PC-9 (cell line): ENCODE results near the gene DLL4. TPM values are rescaled to one million over a fixed set of nuclear protein-coding genes. Genes with fewer than 3 reads are reported as not detected.
"Not testable (repeated sequence)": the region's sequence is repeated elsewhere in the genome, so short reads cannot be mapped to it uniquely, and the experiment has no call there.

ENCODE experiments used
- BruUV-seq: library from RNA; stranded (reverse); fragments of 400-500 nt; replicated peaks from 2 replicates; lab custom pipeline; 2021; lab: Mats Ljungman, UMichigan
- CTCF ChIA-PET: fragments of 300-600 bp; sonication (Branson Sonifier 250); formaldehyde crosslinking; loops from one replicate; lab custom pipeline; 2022; ENCODE audit warnings: antibody characterized with exemption; lab: Charles Lee
- POLR2A ChIA-PET: fragments of 300-600 bp; sonication (Branson Sonifier 250); formaldehyde crosslinking; loops from one replicate; lab custom pipeline; 2022; ENCODE audit warnings: antibody characterized with exemption; ENCODE audit not compliant: unreplicated experiment; lab: Charles Lee
- DNase-seq, 2 experiments: peaks; one replicate each; pipeline versions ENCODE4 v3.0.0 to v3.0.0-alpha.2; 2015 to 2022; ENCODE audit warnings: mixed read lengths in 1 of 2
- H2AFZ ChIP-seq: fragments of 200-600 bp; sonication (generic); 2 replicates; pipeline ENCODE4 v1.8.1; 2017; ENCODE audit warnings: antibody characterized with exemption
- H3F3A ChIP-seq: fragments of 200-600 bp; sonication (generic); 2 replicates; pipeline ENCODE4 v1.8.1; 2017; ENCODE audit warnings: antibody characterized with exemption, mild to moderate bottlenecking, low read depth; ENCODE audit not compliant: insufficient read depth
- H3K27ac ChIP-seq: fragments of 200-600 bp; sonication (generic); 2 replicates; pipeline ENCODE4 v1.6.1; 2016; ENCODE audit warnings: mixed run types
- H3K27me3 ChIP-seq: fragments of 200-600 bp; sonication (generic); 2 replicates; pipeline ENCODE4 v1.6.1; 2016; ENCODE audit warnings: low read depth, mixed run types; ENCODE audit not compliant: insufficient read depth
- H3K36me3 ChIP-seq: fragments of 200-600 bp; sonication (generic); 2 replicates; pipeline ENCODE4 v1.6.1; 2016; ENCODE audit warnings: low read depth, mixed run types
- H3K4me1 ChIP-seq: fragments of 200-600 bp; sonication (generic); replicated peaks from 2 replicates; pipeline ENCODE4 v1.6.1; 2016; ENCODE audit warnings: mixed run types; ENCODE audit not compliant: insufficient read depth
- H3K4me2 ChIP-seq: fragments of 200-600 bp; sonication (generic); 2 replicates; pipeline ENCODE4 v1.6.1; 2017; ENCODE audit warnings: mixed run types
- H3K4me3 ChIP-seq: fragments of 200-600 bp; sonication (generic); 2 replicates; pipeline ENCODE4 v1.6.1; 2016; ENCODE audit warnings: mixed run types
- H3K79me2 ChIP-seq: fragments of 200-600 bp; sonication (generic); 2 replicates; pipeline ENCODE4 v1.6.1; 2017; ENCODE audit warnings: low read depth, mixed run types
- H3K9me2 ChIP-seq: fragments of 200-600 bp; sonication (generic); 2 replicates; pipeline ENCODE4 v1.8.1; 2017; ENCODE audit warnings: mild to moderate bottlenecking; ENCODE audit not compliant: insufficient read depth
- H3K9me3 ChIP-seq: fragments of 200-600 bp; sonication (generic); 2 replicates; pipeline ENCODE4 v1.8.1; 2016; ENCODE audit warnings: low read depth; ENCODE audit not compliant: insufficient read depth
- H4K20me1 ChIP-seq: fragments of 200-600 bp; sonication (generic); 2 replicates; pipeline ENCODE4 v1.8.1; 2017; ENCODE audit not compliant: insufficient read depth
- EZH2 ChIP-seq: fragments of 200-600 bp; sonication (generic); IDR thresholded peaks from 2 replicates; pipeline ENCODE4 v1.8.0; 2017; ENCODE audit warnings: antibody characterized with exemption, low read depth
- intact Hi-C: fragments of 100-400 bp; cut with micrococcal nuclease; formaldehyde crosslinking; loops from one replicate; pipeline ENCODE4 v1.10.0; 2022; ENCODE audit not compliant: unreplicated experiment
- total RNA-seq: library from RNA; stranded (reverse); gene quantifications from 2 replicates; pipeline ENCODE4 v1.2.3, GENCODE V29; 2021
- TF ChIP-seq, protein P1 (sequence below): fragments of 200-600 bp; sonication (generic); conservative IDR thresholded peaks from 2 replicates; pipeline ENCODE4 v1.6.1; 2017; ENCODE audit warnings: mixed run types, antibody characterized with exemption, mild to moderate bottlenecking, moderate library complexity

DLL4 gene
- total RNA-seq, 1 experiment from 2014 or later: 0.48 TPM

DNA sequence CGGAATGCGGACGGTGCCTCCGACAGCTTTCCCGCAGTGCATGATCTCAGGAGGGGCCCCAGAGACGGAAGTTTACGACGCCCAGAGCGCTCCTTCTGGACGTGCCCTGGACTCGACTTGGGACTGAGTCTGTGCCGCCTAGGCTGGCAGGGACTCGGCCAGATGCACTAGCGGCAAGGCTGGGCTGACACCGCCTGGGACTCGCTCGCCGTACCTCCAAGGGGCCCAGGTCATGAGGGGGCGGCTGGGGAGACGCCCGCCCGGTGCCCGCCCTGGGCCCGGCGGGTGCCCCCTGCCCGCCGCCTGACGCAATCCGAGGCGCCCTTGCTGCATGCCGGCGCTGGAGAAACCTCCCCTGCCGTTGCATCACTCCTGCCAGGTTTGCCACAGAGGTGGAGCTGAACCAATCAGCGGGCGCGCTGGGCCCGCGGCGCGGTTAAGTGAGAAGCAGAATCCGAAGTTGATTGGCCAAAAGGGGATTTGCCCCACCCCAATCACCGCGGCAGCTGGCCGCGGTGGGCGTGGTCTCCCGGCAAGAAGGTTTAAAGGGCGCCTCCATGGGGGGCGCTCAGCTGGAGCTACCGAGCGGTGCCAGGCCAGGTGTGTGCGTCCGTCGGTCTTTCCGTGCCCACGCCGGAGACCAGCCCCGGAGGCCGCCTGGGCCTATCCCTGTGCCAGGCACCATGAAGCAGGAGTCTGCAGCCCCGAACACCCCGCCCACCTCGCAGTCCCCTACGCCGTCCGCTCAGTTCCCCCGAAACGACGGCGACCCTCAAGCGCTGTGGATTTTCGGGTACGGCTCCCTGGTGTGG, 24.0 kb downstream of the DLL4 start, which contains the start of gene CHAC1:
Gene CHAC1 (plus strand): TSS at position 571 of the 812 bp plus-strand sequence. CDS start 113 bp downstream, at position 684.
- Histone ChIP-seq H3K79me2 (0 out of 2 replicates have a peak, but pooled peaks cover 4% of the 10 kb centered on the region), H3K9me3 (no peaks in the 10 kb centered on the region), H3K36me3 (0 out of 2 replicates have a peak, but pooled peaks cover 9% of the 10 kb centered on the region), H3F3A (peaks cover 8% of the 10 kb centered on the region), H3K27ac (peak within 1 kb of the TSS; percentile 98), H3K4me1 (peaks cover 13% of the 10 kb centered on the region), H3K4me3 (peak within 1 kb of the TSS; percentile 83), H4K20me1 (peaks cover 28% of the 10 kb centered on the region), H3K27me3 (no peaks in the 10 kb centered on the region), H3K4me2 (peak within 1 kb of the TSS; percentile 93), H2AFZ (peak within 1 kb of the TSS; percentile 75), H3K9me2 (no peaks in the 10 kb centered on the region)
- TF ChIP-seq, protein P1, sequence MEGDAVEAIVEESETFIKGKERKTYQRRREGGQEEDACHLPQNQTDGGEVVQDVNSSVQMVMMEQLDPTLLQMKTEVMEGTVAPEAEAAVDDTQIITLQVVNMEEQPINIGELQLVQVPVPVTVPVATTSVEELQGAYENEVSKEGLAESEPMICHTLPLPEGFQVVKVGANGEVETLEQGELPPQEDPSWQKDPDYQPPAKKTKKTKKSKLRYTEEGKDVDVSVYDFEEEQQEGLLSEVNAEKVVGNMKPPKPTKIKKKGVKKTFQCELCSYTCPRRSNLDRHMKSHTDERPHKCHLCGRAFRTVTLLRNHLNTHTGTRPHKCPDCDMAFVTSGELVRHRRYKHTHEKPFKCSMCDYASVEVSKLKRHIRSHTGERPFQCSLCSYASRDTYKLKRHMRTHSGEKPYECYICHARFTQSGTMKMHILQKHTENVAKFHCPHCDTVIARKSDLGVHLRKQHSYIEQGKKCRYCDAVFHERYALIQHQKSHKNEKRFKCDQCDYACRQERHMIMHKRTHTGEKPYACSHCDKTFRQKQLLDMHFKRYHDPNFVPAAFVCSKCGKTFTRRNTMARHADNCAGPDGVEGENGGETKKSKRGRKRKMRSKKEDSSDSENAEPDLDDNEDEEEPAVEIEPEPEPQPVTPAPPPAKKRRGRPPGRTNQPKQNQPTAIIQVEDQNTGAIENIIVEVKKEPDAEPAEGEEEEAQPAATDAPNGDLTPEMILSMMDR: no peak
- TF ChIP-seq EZH2: no peak
- ChIA-PET POLR2A (interaction anchor here (0.6 kb wide), 3 partner anchors 32 to 1323 kb away, joined by 3 to 12 read pairs (median 4); no protein-coding TSS in a partner anchor), CTCF (interaction anchor here (0.5 to 1.4 kb wide), 2 partner anchors 12 to 265 kb away, joined by 5 to 14 read pairs; no protein-coding TSS in a partner anchor)
- no TSS peak for BruUV-seq
- intact Hi-C loops: loop anchor here (2.0 kb wide), 1 partner anchor 20 kb away; no protein-coding TSS in a partner anchor
- DNase-seq: peak; percentile 86 to 94

DNA sequence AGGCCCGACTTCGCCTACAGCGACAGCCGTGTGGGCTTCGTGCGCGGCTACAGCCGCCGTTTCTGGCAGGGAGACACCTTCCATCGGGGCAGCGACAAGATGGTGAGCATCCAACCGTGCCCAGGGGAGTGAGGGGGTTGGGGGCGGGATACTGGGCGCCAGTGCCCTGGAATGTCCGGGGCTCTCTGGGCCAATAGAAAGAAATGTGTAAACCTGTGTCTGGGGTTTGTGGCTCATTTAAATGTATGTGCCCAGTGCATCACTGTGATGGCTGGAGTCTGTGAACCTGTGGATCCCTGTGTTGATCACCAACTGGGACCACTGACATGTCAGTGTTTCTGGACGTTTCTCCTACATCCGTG, 24.6 kb downstream of the DLL4 start:
- Histone ChIP-seq H3K4me3 (peak overlapping the region; percentile 83), H3K4me2 (peak overlapping the region; percentile 93), H3K27ac (no peak overlapping the region; the same call in 1 of the 2 replicates), H3F3A (peaks cover 8% of the 10 kb centered on the region), H3K27me3 (no peaks in the 10 kb centered on the region), H3K79me2 (0 out of 2 replicates have a peak, but pooled peaks cover 4% of the 10 kb centered on the region), H3K36me3 (0 out of 2 replicates have a peak, but pooled peaks cover 9% of the 10 kb centered on the region), H3K4me1 (peaks cover 13% of the 10 kb centered on the region), H4K20me1 (peaks cover 28% of the 10 kb centered on the region), H3K9me2 (no peaks in the 10 kb centered on the region), H3K9me3 (no peaks in the 10 kb centered on the region), H2AFZ (0 out of 2 replicates have a peak overlapping the region, but pooled peaks have one; percentile 55)
- no peak for DNase-seq
- ChIA-PET CTCF (interaction anchor here (0.8 to 1.4 kb wide), 2 partner anchors 9 to 12 kb away, joined by 3 to 14 read pairs; no protein-coding TSS in a partner anchor), POLR2A (interaction anchor here (0.6 kb wide), 2 partner anchors 31 to 1322 kb away, joined by 3 to 4 read pairs; no protein-coding TSS in a partner anchor)
- TSS peak; percentile 46 for BruUV-seq
- intact Hi-C loops: loop anchor here (2.0 kb wide), 1 partner anchor 19 kb away; no protein-coding TSS in a partner anchor
- no peak for TF ChIP-seq EZH2
- TF ChIP-seq, protein P1: no peak

DNA sequence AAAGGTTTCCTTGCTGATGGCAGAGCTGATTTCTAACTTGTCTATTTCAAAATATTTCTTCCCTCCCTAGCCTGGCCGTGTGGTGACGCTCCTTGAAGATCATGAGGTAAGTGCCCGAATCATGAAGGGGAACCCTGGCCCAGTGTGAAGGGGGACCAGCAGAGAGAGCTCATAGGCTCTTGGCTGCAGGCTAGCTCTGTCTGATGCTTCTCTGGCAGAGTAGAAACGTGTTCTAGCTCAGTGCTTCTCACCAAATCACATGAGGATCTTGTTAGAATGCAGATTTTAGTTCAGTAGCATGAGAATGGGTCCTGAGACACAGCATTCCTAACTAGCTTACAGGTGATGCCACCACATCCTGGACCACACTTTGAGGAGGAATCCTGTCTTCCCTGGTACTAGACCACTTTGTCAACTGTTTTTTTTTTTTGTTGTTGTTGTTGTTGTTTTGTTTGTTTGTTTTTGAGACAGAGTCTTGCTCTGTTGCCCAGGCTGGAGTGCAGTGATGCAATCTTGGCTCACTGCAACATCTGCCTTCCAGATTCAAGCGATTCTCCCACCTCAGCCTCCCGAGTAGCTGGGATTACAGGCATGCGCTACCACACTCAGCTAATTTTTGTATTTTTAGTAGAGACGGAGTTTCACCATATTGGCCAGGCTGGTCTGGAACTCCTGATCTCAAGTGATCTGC, 25.2 kb downstream of the DLL4 start:
- CTCF ChIA-PET: interaction anchor here (0.7 to 0.8 kb wide), 2 partner anchors 9 to 244 kb away, joined by 3 read pairs; no protein-coding TSS in a partner anchor
- peak overlapping the region; percentile 93 for H3K4me2 ChIP-seq

More for the DNA sequence above, 25.2 kb downstream of the DLL4 start:
- H3K36me3 ChIP-seq, H3K27ac ChIP-seq, H3K9me3 ChIP-seq, BruUV-seq, intact Hi-C loops, H3F3A ChIP-seq, H3K9me2 ChIP-seq, H3K27me3 ChIP-seq, POLR2A ChIA-PET, H2AFZ ChIP-seq, DNase-seq, H3K79me2 ChIP-seq: not testable (repeated sequence)
- Histone ChIP-seq H3K4me3 (peak overlapping the region; percentile 83), H4K20me1 (peaks cover 28% of the 10 kb centered on the region), H3K4me1 (peaks cover 13% of the 10 kb centered on the region)
